ENCODE data around the gene MON1A.
"Not testable (repeated sequence)": the region's sequence is repeated elsewhere in the genome, so short reads cannot be mapped to it uniquely, and the experiment has no call there.

MON1A gene

DNA sequence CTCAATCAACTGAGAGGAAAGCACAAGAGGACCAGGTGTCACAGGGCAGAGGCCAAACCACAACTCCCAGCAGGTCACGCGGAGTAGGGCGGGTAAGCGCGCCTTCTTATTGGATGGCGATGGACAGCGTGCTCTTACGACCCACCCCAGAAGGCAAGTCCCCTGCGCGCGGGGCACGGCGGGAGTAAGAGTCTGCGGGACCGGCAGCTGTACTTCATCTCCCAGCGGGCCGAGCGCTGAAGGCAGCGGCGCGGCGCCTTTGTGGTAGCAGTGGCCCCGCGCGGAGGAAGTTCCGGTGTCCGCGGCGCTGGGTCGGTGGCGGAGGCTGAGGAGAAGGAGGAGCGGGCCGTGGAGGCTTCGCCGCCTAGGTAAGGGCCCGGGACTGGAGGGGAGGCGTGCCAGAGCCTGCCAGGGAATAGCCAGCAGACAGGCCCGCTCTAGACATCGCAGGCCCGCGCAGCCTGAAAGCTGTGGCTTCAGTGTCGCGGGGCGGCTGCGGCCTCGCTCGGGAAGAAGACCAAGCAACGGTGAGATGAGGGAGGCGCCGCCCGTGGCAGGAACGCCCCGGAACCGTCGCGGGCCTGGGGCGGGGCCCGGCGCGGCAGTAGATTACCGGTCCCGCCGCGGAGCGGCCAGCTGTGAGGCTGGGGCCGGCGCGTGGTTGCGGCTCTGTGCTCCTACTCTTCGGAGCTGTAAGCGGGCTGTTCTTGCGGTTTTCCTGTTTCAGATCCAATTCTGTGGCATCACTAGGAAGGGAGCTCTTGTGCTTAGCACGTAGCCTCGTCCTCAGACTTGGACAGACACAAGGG is 10.5 kb upstream of the MON1A start, which contains the start of gene RBM6:
Gene RBM6 (plus strand): TSS at position 293 of the 809 bp plus-strand sequence. CDS start 22,492 bp downstream, outside the sequence.
- no peaks in the 10 kb centered on the region for H3K9me3 ChIP-seq (ENCODE audit: severe bottlenecking)
- peak within 1 kb of the TSS; percentile 56 for H3K4me3 ChIP-seq (ENCODE audit: severe bottlenecking)
- H3K4me1 ChIP-seq (ENCODE audit: insufficient read depth, poor library complexity, severe bottlenecking): peaks cover 4% of the 10 kb centered on the region
- H3K27me3 ChIP-seq (ENCODE audit: insufficient read depth, poor library complexity, severe bottlenecking): no peaks in the 10 kb centered on the region
- DNase-seq (ENCODE audit: low spot score): peak; percentile 98
- peak within 1 kb of the TSS; percentile 69 for H3K27ac ChIP-seq (ENCODE audit: poor library complexity, severe bottlenecking)
- H3K36me3 ChIP-seq (ENCODE audit: low read depth): peaks cover 14% of the 10 kb centered on the region
- TF ChIP-seq, protein P1, sequence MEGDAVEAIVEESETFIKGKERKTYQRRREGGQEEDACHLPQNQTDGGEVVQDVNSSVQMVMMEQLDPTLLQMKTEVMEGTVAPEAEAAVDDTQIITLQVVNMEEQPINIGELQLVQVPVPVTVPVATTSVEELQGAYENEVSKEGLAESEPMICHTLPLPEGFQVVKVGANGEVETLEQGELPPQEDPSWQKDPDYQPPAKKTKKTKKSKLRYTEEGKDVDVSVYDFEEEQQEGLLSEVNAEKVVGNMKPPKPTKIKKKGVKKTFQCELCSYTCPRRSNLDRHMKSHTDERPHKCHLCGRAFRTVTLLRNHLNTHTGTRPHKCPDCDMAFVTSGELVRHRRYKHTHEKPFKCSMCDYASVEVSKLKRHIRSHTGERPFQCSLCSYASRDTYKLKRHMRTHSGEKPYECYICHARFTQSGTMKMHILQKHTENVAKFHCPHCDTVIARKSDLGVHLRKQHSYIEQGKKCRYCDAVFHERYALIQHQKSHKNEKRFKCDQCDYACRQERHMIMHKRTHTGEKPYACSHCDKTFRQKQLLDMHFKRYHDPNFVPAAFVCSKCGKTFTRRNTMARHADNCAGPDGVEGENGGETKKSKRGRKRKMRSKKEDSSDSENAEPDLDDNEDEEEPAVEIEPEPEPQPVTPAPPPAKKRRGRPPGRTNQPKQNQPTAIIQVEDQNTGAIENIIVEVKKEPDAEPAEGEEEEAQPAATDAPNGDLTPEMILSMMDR (IDR thresholded peaks at IDR 0.05; ENCODE audit: poor library complexity, severe bottlenecking): peak; percentile 5
- peak; percentile 98 for ATAC-seq (ENCODE audit: low read depth)

DNA sequence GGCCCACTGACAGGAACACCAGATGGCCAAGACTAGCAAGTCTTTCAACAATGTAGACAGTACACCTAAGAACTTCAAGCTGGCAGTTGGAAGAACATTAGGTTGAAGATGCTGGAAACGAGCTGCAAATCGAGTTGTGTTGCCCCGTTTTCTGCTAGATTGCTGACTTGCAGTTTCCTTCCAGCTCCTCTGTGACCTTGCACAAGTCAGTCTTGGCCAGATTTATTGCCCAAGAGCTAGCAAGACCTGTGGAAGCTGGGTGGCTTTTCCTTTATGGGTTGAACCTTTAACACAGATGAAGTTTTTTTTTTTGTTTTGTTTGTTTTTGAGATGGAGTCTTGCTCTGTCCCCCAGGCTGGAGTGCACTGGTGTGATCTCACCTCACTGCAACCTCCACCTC is 7.5 kb upstream of the MON1A start:
- Histone ChIP-seq H3K9me3 (ENCODE audit: severe bottlenecking) (no peaks in the 10 kb centered on the region), H3K27me3 (ENCODE audit: insufficient read depth, poor library complexity, severe bottlenecking) (no peaks in the 10 kb centered on the region), H3K4me1 (ENCODE audit: insufficient read depth, poor library complexity, severe bottlenecking) (peaks cover 4% of the 10 kb centered on the region), H3K4me3 (ENCODE audit: severe bottlenecking) (no peak overlapping the region), H3K36me3 (ENCODE audit: low read depth) (peaks cover 4% of the 10 kb centered on the region; the same call in 1 of the 2 replicates), H3K27ac (ENCODE audit: poor library complexity, severe bottlenecking) (no peak overlapping the region)
- TF ChIP-seq, protein P1 (IDR thresholded peaks at IDR 0.05; ENCODE audit: poor library complexity, severe bottlenecking): no peak
- no peak for ATAC-seq (ENCODE audit: low read depth)
- no peak for DNase-seq (ENCODE audit: low spot score)

DNA sequence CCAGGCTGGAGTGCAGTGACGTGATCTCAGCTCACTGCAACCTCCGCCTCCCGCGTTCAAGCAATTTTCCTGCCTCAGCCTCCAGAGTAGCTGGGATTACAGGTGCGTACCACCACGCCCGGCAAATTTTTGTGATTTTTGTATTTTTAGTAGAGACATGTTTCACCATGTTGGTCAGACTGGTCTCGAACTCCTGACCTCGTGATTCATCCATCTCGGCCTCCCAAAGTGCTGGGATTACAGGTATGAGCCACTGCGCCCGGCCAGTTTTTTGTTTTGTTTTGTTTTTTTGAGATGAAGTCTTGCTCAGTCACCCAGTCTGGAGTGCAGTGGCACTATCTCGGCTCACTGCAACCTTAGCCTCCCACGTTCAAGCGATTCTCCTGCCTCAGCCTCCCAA is 2.7 kb upstream of the MON1A start:
- H3K27ac ChIP-seq (ENCODE audit: poor library complexity, severe bottlenecking); H3K27me3 ChIP-seq (ENCODE audit: insufficient read depth, poor library complexity, severe bottlenecking); DNase-seq (ENCODE audit: low spot score); H3K4me1 ChIP-seq (ENCODE audit: insufficient read depth, poor library complexity, severe bottlenecking); H3K4me3 ChIP-seq (ENCODE audit: severe bottlenecking); H3K36me3 ChIP-seq (ENCODE audit: low read depth); H3K9me3 ChIP-seq (ENCODE audit: severe bottlenecking); ATAC-seq (ENCODE audit: low read depth): not testable (repeated sequence)

- no peaks in the 10 kb centered on the region for H3K27me3 ChIP-seq (ENCODE audit: insufficient read depth, poor library complexity, severe bottlenecking)
- H3K9me3 ChIP-seq (ENCODE audit: severe bottlenecking): no peaks in the 10 kb centered on the region
- no peak overlapping the region for H3K27ac ChIP-seq (ENCODE audit: poor library complexity, severe bottlenecking)
- H3K4me1 ChIP-seq (ENCODE audit: insufficient read depth, poor library complexity, severe bottlenecking): peaks cover 7% of the 10 kb centered on the region
- no peak overlapping the region for H3K4me3 ChIP-seq (ENCODE audit: severe bottlenecking)
- TF ChIP-seq, protein P1 (IDR thresholded peaks at IDR 0.05; ENCODE audit: poor library complexity, severe bottlenecking): no peak
- DNase-seq (ENCODE audit: low spot score) (no peak), ATAC-seq (ENCODE audit: low read depth) (no peak)
- H3K36me3 ChIP-seq (ENCODE audit: low read depth): no peaks in the 10 kb centered on the region
Observed at GRCh38 chr3:49930922-49931321, 1.3 kb upstream of the MON1A start.

GRCh38 chr3:49930168-49930690 is 618 bp upstream of the MON1A start:
- no peak for DNase-seq (ENCODE audit: low spot score)
- TF ChIP-seq, protein P1 (IDR thresholded peaks at IDR 0.05; ENCODE audit: poor library complexity, severe bottlenecking): no peak
- H3K4me3 ChIP-seq (ENCODE audit: severe bottlenecking): peak overlapping the region; percentile 63
- H3K27ac ChIP-seq (ENCODE audit: poor library complexity, severe bottlenecking): peak overlapping the region; percentile 42
- no peaks in the 10 kb centered on the region for H3K27me3 ChIP-seq (ENCODE audit: insufficient read depth, poor library complexity, severe bottlenecking)
- peaks cover 8% of the 10 kb centered on the region for H3K4me1 ChIP-seq (ENCODE audit: insufficient read depth, poor library complexity, severe bottlenecking)
- no peaks in the 10 kb centered on the region for H3K36me3 ChIP-seq (ENCODE audit: low read depth)
- no peaks in the 10 kb centered on the region for H3K9me3 ChIP-seq (ENCODE audit: severe bottlenecking)
- ATAC-seq (ENCODE audit: low read depth): no peak
